ENCODE results near the gene SERINC4.
"Not testable (repeated sequence)": the region's sequence is repeated elsewhere in the genome, so short reads cannot be mapped to it uniquely, and the experiment has no call there.

The SERINC4 gene

DNA sequence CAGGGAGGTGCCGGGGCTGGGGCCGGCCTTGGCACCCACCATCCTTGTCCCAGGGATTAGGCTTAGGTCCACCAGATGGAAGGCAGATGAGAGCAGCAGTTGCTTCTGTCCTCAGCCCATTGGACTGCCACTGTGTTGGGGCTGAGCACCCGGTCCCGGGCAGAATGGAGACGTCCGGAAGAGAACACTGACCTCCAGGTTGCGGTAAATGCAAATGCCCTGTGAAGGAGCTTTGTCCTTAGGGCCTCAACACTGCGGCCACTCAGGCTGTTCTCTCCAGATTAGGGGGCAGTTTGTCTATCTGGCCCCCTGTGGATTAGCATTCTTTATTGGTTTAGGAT is at the start of gene SERINC4:
SERINC4 (minus strand) TSS at position 276 of the 341 bp plus-strand sequence; CDS start at position 42, 234 bp downstream.
- intact Hi-C loops (cut with DNase I), result loop anchor here (1.0 kb wide), 1 partner anchor 24 kb away; the partner anchor contains the start of gene MFAP1
- DNase-seq, result peak in 1 of 10 donors; percentile 85

DNA sequence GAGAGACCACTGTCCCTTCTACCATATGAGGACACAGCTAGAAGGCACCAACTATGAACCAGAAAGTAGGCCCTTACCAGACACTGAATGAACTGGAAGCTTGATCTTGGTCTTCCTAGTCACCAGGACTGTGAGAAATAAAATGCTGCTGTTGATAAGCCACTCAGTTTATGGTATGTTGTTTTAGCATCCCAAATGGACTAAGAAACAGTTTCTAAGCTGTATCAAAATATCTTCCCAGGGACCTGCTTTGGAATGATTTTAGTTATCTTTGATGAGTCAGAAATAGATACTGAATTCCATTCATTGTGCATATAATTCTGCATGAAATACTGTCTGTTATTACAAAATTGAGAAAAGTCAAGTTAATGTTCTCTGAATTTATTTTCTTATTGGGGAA is 45.4 kb upstream of the SERINC4 start:
- no peak for DNase-seq
- intact Hi-C loops (cut with DNase I), result no loop called here

DNA sequence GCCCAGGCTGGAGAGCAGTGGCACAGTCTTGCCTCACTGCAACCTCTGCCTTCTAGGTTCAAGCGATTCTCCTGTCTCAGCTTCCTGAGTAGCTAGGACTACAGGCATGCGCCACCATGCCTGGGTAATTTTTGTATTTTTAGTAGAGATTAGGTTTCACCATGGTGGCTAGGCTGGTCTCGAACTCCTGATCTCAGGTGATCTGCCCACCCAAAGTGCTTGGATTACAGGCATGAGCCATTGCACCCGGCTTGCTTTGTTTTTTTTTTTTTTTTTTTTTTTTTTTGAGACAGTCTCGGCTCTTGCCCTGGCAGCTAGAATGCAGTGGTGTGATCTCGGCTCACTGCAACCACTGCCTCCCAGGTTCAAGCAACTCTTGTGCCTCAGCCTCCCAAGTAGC is 32.5 kb upstream of the SERINC4 start:
- intact Hi-C loops (cut with DNase I), result not testable (repeated sequence)

DNA sequence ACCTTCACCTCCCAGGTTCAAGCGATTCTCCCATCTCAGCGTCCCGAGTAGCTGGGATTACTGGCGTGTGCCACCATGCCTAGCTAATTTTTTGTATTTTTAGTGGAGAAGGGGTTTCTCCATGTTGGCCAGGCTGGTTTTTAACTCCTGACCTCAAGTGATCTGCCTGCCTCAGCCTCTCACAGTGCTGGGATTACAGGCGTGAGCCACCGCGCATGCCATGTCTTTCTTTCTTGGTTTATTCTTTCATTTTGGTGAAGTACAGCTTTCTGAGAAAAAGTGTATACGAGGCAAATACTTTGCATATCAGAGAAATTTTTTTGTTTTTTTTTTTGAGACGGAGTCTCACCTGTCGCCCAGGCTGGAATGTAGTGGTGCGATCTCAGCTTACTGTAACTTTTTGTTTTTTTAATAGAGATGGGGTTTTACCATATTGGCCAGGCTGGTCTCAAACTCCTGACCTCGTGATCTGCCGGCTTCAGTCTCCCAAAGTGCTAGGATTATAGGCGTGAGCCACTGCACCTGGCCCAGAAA is 31.6 kb upstream of the SERINC4 start:
- DNase-seq; intact Hi-C loops (cut with DNase I): not testable (repeated sequence)

More for the DNA sequence above, 32.5 kb upstream of the SERINC4 start:
- peak in 2 of 10 donors; percentile 10 to 32 for DNase-seq

DNA sequence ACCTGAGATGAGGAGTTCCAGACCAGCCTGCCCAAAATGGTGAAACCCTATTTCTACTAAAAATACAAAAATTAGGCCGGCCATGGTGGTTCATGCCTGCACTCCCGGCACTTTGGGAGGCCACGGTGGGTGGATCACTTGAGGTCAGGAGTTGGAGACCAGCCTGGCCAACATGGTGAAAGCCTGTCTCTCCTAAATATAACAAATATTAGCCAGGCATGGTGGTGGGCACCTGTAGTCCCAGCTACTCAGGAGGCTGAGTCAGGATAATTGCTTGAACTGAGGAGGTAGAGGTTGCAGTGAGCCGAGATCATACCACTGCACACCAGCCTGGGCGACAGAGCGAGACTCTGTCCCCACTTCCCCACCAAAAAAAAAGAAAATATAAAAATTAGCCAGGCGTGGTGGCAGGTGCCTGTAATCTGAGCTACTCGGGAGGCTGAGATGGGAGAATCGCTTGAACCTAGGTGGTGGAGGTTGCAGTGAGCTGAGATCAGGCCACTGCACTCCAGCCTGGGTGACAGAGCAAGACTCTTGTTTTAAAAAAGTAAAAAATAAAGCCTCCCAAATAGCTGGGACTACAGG is 30.8 kb upstream of the SERINC4 start:
- intact Hi-C loops (cut with DNase I), result not testable (repeated sequence)
- DNase-seq, result peak in 2 of 10 donors; percentile 43 to 54

DNA sequence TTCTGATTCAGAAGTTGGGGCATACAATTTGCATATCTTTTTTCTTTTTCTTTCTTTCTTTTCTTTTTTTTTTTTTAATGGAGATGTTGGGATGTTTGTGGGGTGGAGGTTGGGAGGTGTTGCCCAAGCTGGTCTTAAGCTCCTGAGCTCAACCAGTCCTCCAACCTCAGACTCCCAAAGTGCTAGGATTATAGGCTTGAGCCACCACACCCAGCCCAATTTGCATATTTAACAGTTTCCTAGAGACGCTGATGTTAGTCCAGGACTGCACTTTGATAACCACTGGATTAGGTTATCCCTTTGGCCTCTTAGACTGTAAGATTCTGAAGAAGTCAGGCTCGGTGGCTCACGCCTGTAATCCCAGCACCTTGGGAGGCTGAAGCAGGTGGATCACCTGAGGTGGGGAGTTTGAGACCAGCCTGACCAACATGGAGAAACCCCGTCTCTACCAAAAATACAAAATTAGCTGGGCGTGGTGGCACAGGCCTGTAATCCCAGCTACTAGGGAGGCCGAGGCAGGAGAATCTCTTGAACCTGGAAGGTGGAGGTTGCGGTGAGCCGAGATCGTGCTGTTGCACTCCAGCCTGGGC is 30.0 kb upstream of the SERINC4 start:
- peak in 2 of 10 donors; percentile 7 to 19 for DNase-seq
- intact Hi-C loops (cut with DNase I), result not testable (repeated sequence)

DNA sequence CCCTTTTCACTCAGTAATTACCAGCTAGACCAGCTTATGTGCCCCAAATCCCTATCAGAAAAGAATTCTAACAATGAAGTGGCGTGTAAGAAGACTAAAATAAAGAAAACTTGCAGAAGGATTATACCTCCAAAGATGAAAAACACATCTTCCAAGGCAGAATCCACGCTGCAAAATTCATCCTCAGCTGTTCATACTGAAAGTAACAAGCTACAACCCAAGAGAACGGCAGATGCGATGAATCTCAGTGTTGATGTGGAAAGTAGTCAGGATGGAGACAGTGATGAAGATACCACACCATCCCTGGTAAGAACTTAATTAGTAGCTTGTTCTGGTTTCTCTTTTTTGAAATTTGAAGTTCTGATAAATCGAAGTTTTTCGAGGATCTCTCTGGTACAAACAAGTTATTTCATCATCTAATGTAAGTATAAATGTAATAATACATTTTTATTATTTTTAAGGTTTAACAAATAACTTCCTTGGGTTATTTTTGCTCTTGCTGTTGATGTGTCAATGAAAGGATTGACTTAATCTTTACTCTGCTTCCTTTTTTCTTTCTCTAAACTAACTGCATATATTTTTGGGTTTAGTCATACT is 28.1 kb upstream of the SERINC4 start:
- intact Hi-C loops (cut with DNase I), result no loop called here
- no peak for DNase-seq

DNA sequence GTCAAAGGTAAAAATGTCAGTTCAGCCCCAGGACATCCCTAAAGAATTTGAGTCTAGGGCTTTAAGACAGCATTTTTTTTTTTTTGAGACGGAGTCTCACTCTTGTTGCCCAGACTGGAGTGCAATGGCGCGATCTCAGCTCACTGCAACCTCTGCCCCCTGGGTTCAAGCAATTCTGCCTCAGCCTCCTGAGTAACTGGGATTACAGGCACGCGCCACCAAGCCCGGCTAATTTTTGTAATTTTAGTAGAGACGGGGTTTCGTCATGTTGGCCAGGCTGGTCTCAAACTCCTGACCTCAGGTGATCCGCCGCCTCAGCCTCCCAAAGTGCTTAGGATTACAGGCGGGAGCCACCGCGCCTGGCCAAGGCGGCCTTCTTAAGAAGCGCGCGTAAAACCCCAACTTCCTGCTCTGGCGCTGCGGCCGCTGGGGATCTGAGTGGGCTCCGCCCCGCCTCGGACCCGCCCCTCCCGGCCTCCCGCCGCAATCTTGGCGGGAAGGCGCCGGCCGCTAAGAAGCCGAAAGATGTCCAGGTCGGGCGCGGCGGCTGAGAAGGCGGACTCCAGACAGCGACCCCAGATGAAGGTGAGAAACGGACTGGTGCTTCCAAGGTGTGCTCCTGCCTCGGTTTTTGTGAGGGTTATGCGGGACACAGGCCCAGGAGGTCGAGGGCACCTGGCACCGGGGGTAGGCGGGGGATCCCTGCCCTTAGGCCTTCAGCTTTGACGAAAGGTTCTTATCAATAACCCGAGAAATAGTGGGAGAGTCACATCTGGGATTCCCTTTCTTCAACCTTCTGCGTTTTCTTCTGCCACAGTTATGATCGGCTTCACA is 26.7 kb upstream of the SERINC4 start, which contains the start of gene WDR76:
WDR76 (plus strand) TSS at position 495 of the 834 bp plus-strand sequence; CDS start at position 526, 31 bp downstream.
- DNase-seq, result peak; percentile 27 to 94 (median 56)

DNA sequence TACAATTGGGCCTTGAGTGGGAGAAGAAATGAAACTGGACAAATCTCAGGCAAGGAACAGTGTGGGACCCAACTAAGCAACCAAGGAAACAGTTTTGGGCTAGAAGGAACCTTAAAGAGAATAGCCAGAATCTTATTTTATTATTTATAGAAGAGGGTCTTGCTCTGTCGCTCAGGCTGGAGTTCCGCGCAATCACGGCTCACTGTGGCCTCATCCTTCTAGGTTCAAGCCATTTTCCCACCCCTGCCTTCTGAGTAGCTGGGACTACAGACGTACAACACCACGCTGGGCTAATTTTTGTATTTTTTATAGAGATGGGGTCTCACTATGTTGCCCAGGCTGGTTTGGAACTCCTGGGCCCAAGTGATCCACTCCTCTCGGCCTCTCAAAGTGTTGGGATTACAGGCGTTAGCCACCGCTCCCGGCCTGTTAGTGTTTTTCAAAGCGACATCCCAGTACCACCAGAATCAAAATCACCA is 26.0 kb upstream of the SERINC4 start:
- intact Hi-C loops (cut with DNase I), result no loop called here
- peak in 1 of 10 donors; percentile 50 for DNase-seq

More for the DNA sequence above, 26.7 kb upstream of the SERINC4 start, which contains the start of gene WDR76:
- intact Hi-C loops (cut with DNase I), result no loop called here

DNA sequence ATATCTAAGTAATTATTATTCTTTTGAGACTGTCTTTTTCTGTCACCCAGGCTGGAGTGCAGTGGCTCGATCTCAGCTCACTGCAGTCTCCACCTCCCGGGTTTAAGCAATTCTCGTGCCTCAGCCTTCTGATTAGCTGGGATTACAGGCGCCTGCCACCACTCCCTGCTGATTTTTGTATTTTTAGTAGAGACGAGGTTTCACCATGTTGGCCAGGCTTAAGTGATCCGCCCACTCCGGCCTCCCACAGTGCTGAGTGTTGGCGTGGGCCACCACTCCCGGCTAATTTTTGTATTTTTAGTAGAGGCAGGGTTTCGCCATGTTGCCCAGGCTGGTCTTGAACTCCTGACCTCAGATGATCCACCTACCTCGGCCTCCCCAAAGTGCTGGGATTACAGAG is 25.3 kb upstream of the SERINC4 start:
- intact Hi-C loops (cut with DNase I), result not testable (repeated sequence)
- peak in 2 of 10 donors; percentile 25 to 36 for DNase-seq

DNA sequence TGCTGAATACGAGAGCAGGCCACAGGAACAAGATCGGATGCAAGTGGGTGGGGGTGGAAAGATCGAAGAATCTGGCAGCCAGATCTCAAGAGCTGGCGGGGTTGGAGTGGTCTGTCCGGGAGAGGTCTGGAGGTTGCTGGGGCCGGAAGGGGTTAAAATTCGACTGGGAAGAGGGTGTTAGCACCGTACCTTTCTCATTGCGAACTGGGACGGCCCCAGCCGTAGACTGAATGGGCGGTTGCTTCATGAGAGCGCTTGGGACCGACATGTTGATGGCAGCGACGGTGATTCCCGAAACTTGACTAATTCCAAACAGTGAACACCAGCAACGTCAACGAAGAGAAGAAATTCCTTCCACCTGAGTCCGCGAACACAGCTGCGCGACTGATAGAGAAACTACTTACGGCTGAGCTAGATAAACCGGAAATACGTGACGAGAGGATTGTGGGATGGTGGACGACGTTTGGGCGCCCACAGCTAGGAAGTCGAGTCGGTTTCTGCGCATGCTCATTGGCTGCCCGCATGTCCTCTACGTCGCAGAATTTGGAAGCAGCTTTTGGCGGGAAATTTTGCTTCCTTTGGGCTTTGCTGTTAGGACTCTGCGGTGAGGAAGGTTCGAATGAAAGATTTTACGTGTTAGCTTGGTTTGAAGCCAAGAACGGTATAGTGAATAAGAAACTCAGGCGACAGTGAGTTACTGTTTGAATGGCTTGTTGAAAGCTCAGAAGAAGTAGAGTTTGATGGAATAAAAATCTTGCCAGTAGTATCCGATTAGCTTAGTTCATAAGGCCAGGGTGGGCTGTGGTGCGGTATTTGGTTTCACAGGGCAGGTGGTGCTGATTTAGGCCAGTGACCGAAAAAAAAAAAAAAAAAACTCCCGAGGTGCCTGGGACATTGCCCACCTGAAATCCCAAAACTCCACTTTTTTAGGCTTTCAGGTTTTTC is 24.6 kb upstream of the SERINC4 start, which contains the start of gene MFAP1:
MFAP1 (minus strand) TSS at position 389 of the 945 bp plus-strand sequence; CDS start at position 268, 121 bp downstream.
- DNase-seq, result peak; percentile 85 to 98 (median 92)
- intact Hi-C loops (cut with DNase I), result loop anchor here (1.0 kb wide), 1 partner anchor 24 kb away; the partner anchor contains the start of genes HYPK and SERINC4

DNA sequence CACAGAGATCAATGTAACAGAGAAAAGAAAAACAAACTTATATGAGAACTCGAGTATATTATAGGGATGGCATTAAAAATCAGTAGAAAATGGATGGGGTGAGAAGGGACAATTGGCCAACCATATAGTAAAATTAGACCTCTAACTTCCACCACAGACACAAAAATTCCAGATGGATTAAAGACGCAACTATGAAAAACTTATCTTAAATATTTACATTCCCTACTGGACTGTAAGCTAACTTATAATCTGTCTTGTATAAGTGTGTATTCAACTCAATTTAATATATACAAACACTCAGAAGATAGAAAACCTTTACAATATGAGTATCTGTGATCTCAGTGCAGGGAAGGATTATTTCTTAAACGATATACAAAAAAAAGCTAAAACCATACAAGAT is 21.5 kb upstream of the SERINC4 start:
- DNase-seq, result no peak
- intact Hi-C loops (cut with DNase I), result no loop called here

DNA sequence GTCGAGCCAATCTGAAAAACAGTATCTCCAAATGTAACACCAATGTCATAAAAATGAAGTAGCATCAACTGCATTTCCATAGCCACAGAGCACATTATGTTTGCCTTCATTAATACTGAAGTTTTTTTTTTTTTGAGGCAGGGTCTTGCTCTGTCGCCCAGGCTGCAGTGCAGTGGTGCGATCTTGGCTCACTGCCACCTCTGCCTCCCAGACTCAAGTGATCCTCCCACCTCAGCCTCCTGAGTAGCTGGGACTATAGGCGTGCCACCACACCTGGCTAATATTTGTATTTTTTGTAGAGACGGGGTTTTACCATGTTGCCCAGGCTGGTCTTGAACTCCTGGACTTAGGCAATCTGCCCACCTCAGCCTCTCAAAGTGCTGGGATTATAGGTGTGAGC is 15.0 kb upstream of the SERINC4 start:
- peak in 2 of 10 donors; percentile 51 to 55 for DNase-seq
- intact Hi-C loops (cut with DNase I), result not testable (repeated sequence)

DNA sequence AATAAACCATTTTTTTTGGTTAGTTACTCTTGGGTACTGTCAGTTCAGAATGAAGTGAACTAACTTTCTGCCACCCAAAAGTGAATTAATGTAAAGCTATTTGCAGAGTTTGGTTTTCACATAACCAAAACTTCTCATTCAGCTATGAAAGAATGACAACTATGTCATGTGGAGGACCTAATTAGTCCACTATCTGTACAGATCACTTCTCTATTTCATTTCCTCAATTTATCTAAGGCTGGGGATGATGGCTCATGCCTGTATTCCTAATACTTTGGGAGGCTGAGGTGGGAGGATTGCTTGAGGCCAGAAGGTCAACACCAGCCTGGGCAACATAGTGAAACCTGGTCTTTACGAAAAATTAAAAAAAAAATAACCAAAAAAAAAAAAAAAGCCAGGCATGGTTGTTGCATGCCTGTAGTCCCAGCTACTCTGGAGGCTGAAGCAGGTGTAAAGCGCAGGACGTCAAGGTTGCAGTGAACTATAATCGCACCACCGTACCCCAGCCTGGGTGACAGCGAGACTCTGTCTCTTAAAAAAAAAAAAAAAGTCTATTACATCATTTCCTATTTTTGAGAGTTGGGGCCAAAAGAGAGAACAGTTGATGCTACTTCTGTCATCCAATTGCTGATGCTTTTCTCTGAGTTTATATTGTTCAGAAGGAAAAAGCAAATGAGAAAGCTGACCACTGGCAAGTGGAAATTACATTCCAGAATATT is 9.1 kb upstream of the SERINC4 start:
- peak in 1 of 10 donors; percentile 11 for DNase-seq
- intact Hi-C loops (cut with DNase I), result no loop called here

DNA sequence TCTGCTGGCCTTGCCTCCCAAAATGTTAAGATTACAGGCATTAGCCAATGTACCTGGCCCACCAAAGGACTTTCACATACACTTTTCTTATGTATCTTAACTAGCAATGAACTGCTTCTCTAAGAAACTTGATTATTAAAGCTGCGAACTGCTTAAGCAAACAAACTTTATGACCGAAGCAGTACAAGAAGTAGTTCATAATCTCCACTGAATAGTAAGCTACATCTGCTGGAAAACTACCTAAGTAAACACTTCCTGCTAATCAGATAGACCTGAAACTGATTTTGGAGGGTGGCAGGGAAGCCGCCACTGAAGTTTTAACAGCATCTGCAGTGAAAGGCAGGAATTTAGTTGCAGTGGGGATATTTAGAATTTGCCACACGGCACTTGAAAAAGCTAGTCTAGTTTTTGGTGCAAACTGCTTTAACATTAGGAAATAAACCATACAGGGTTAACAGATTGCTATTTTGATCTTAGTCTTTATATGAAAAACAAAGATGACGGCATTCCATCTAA is 8.5 kb upstream of the SERINC4 start:
- intact Hi-C loops (cut with DNase I), result no loop called here
- no peak for DNase-seq

DNA sequence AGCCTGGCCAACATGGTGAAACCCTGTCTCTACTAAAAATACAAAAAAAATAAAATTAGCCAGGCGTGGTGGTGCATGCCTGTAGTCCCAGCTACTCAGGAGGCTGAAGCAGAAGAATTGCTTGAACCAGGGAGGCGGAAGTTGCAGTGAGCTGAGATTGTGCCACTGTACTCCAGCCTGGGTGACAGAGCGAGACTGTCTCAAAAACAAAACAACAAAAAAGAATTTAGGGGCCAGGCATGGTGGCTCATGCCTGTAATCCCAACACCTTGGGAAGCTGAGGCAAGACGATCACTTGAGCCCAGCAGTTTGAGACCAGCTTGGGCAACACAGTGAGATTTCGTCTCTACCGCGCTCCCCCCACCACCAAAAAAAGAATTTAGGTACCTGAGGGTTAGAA is 2.7 kb upstream of the SERINC4 start:
- not testable (repeated sequence) for DNase-seq

DNA sequence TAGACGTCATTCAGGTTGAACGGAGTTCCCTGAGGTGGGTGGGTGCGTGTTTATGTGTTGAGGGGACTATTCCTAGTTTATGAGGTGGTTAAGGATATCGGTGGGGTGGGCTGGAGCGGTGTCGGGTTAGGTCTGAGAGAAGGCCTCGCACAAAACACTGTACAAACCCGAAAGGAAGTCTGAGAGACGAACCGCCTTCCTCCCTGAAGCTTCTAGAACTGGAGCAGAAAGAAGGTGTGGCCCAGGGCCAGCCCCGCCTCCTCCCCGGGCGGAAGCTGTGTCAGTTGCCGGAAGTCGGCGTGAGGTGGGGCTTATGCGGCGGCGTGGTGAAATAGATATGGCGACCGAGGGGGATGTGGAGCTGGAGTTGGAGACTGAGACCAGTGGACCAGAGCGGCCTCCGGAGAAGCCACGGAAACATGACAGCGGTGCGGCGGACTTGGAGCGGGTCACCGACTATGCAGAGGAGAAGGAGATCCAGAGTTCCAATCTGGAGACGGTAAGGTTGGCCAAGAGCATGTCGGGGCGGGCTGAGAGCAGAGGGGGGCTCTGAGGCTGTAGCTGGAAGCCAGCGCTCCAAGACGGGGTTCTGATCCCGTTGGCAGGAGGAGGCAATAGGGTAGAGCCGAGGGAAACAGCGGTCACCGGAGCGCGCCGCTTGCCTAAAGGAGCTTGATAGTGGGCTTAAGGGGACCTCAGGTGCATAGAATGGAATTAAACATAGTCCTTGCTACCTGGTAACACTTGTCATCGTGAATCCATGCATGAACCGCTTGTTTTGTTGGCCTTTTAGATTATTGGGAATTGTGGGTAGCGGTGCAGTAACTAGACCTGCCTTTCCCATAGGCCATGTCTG is 494 bp upstream of the SERINC4 start, which contains the start of gene HYPK:
HYPK (plus strand) TSS at position 314 of the 856 bp plus-strand sequence; CDS start at position 338, 24 bp downstream.
- intact Hi-C loops (cut with DNase I), result loop anchor here (1.0 kb wide), 1 partner anchor 24 kb away; the partner anchor contains the start of gene MFAP1
- peak; percentile 88 to 99 (median 94) for DNase-seq

More for the DNA sequence above, 2.7 kb upstream of the SERINC4 start:
- intact Hi-C loops (cut with DNase I), result not testable (repeated sequence)
